ENCODE data around the gene SERPINA4.

Gene SERPINA4, protein sequence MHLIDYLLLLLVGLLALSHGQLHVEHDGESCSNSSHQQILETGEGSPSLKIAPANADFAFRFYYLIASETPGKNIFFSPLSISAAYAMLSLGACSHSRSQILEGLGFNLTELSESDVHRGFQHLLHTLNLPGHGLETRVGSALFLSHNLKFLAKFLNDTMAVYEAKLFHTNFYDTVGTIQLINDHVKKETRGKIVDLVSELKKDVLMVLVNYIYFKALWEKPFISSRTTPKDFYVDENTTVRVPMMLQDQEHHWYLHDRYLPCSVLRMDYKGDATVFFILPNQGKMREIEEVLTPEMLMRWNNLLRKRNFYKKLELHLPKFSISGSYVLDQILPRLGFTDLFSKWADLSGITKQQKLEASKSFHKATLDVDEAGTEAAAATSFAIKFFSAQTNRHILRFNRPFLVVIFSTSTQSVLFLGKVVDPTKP

DNA sequence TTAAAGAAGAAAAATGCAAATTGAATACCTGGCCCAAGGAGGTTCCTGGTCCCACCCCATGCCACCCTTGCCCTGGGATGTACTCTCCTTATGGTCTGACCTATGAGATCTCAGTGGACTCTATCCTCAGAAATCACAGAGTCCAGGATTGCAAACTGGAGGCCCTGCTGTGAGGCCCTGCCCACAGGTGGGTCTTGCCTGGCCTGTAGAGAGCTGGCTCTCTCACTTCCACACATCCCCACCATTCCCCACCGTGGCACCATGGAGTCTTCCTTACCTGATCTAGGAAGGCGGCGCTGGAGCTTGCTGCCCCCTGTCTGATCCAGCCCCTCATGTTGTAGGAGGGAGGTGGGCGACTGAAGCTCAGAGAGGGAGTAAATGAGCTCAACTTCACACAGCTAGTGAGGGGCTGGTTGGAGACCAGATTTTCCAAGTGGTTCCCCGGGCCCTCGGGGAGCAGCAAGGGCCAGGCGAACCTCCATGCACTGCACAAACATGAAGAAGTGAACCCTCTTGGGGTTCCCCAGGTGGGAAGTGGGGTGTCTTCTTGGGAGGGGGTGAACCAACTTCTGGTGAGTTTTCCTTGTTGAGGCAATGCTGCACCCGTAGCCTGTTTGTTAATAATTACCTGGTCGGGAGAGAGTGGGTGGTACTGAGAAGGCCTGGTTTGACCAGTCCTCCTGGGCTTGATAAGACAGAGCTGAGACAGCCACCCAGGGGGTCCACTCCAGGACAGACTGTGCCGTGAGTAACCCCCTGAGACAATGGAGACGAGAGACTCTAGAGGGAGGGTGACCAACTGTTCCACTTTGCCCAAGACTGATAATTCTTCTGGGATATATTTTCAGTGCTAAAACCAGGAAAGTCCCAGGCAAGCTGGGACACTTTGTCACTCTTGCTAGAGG, at the start of gene SERPINA4:
TSS of gene SERPINA4 (plus strand) at position 692 of the 905 bp plus-strand sequence. CDS start 2,041 bp downstream, outside the sequence.
- no peak for DNase-seq

DNA sequence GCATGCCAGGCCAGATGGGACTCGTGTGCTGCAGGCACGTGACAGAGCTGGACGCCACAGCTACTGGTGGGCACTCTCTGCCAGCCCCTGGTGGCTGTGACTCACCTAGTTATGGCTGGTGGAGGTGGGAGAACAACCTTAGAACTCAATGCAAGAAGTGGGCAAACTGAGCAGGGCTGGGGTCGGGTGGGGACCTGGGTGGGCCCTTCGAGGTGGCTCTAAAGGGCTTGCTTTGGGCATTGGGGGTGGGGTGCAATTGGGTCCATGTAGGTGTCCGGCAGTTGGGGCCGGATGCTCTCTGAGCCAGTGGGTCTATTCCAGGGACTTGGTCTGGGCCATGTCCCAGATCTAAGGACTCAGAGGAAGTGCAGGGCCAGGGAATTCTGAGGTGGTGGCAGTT, 46.9 kb upstream of the SERPINA4 start:
- DNase-seq = no peak

DNA sequence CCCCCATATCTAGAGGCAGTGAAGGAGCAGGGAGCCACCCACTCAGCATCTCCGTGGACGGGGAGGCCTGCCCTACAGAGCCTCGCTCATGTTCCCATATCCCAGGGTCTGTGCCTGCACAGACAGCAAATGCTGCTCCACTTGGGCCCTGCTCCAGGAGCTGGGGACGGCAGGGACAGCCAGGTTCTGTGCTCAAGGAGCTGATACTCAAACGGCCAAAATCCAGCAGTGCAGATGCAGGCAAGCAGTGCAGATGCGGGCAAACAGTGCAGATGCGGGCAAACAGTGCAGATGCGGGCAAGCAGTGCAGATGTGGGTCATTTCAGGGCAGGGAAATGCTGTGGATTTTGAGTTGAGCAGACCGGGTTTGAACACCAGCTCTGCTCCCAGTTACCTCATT, 45.8 kb upstream of the SERPINA4 start:
- DNase-seq = no peak

DNA sequence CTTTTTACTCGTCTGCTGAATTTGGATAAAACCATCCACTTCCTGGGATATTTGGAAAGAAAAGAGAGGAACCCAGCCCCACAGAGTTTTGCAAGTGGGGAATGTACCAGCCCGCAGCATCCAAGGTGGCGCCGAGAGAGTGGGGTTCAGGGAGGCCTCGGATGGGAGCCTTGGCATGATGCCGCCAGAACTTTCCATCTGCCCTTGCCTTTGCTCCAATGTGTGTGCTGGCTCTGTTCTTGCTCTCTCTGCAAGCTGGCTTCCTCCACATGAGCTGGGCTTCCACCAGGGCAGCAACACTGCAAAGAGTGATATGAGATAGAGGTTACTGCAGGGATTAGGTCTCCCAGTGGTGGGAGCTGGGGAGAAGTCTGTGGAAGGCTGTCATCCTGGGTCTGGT, 45.4 kb upstream of the SERPINA4 start:
- DNase-seq = no peak

DNA sequence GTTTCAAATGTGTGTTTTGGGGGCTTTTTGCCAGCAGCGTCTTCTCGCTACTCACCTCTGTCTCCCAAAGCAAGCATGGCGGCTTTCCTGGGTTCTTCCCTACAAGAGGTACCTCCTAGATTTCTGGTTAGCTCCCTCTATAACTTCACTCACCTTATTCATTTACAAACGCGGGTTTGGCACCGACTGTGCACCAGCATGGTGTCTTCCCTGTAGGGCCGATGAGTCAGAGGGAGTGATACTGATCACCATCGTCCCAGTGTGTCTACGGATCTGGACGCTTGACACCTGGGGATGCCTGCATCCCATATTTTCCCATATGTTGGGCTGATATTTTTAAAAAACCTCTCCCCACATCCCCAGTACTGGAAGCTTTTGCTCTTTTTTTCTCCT, 44.0 kb upstream of the SERPINA4 start:
- no peak for DNase-seq

DNA sequence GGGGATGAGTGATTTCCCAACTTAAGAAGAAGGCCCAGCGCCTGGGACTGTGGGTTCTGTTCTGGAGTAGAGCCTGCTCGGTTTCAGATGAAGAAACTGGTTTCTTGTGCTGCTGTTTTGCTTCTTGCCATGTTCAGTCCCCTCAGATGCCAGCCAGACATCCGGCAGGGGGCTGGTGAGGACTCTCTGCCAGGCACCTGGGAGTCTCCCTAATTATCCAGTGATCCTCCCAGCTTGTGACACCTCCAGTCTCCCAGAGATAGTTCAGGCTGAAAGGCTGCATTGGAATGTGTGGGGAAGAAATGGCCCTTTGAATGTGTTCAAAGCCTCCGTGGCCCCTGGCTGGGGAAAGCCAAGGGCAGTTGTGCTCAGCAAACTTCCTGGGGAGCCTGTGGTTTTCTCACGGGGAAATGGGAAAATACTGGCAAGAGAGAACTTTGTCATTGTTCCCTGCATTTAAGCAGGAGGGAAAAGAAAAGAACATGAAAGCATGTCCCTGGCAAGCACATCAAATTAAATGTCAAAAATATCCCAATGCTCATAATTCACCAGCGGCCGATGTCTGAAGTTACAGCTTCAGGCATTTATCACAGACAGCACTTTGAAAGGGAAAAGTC, 43.5 kb upstream of the SERPINA4 start:
- DNase-seq = no peak

DNA sequence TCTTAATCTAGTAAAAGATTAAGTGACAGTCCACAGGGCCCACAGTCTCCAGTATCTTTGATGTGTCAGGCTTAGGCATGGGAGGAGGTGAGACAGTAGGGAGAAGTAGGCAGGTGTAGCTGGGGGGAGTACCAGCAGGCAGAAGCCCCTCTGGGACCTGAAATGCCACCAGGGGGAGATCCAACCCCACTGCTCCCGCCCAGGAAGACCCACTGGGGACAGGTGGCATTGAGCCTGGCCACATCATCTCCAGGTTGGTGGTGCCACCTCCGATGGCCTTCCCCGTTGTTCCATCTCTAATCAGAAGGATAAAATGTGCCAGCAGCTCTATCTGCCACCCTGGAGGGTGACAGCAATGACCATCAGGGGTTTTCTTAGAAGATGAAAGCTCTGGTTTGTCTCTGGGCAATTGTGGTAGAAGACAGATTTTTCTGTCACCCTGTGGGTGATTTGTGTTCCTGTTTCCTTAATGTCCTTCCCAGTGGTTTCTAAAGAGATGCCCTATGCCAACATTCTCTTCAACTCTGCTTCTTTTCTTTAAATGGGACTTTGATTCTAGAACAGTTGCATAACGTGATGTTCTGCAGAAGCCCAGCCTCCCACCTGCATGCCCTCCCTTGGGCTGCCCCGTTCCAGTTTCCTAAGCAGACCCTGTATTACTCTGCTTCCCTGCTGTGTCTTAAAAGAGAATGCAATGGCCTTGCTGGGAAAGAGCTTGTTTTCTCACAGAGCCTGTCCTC, 39.7 kb upstream of the SERPINA4 start:
- no peak for DNase-seq

DNA sequence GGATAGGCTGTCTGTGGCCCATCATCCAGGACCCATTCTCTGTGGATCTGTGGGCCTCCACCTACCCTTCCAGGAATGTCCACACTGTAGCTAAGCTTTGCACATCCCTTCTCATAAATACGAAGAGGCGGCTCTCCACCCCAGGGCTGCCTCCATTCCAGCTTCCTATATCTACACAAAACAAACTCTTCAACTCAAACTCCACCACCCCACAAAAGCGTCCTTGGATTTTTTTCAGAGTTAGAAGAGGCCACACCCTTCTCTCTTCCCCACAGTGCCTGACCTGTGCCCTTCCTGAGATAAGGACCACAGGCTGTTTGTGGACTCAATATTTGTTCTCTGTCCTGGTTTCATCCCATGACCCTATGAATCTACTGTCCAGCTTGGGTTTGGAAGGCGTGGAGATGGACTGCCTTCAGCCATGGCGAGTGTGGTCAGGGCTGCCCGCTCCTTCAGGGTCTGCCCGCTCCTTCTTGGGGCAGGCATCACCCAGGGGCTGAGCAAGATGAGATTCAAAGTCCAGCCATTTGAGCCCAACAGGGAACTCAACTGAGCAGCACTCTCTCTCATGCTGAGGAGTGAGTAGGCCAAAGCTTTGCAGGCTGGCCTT, 39.0 kb upstream of the SERPINA4 start:
- no peak for DNase-seq

DNA sequence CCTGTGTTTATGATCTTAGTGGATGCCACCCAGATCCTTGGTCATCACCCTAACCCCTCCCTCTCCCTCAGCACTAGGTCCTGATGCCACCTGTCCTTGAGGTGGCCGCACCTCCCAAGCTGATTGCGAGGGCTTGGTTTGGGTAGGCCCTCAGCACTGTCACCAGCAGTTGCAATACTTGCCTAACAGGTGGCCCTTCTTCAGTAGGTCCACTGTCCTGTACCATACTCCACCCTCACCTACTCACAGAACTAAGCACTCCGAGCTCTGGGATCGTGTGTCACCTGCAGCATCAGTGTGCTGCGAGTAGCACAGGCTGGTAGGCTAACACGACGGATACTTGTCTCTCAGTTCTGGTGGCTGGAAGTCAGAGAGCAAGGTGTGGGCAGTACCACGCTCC, 38.0 kb upstream of the SERPINA4 start:
- no peak for DNase-seq

DNA sequence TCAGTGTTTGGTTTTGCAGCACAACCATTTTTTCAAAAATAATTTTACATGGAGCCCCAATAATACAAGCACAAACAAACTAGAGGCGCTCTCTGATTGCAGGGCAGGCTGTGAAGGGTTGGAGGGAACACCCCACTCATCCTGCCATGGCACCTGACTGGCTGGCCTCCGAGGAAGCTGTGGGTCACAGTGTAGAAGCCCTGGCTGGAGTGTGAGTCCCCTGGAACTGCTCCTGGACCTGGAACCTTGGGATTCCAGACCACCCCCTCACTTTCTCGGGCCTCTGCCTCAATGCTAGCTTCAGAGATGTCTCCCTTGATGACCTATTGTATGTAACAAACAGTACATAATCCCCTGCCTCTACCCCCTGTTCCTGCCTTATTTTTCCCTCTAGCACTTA, 37.1 kb upstream of the SERPINA4 start:
- no peak for DNase-seq

DNA sequence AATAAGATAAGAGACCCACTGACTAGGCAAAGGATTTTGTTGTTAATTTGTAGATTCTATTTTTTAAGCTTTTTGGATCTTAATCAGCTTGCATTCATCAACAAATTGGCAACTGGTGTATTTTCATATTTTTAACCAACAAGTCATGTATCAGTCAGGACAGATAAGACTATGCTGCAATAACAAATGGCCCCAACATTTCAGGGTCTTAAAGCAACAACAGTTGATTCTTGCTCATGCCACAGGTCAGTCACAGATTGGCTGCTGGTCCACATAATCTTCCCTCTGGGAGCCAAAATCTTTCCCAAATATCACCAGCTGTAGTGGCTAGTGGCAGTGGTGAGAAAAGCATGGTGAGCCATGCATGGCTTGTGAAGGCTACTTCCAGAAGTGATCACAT, 30.1 kb upstream of the SERPINA4 start:
- DNase-seq = no peak

DNA sequence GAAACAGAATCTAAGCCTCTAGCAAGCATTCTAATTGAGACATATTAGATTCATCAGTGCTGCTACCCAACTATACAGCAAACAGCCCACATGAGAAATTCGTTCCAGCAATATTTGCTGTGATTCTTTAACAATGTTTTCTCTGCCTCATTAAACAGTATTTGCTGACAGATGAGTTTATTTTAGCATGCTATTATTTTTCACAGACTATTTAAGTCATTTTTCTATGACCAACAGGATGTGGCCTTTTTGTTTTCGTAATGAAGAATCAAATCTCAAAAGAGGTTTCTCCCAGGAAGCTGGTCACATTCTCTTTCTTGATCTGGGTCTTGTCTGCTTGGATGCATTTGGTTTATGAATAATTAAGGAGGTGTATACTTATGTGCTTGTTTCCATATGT, 28.8 kb upstream of the SERPINA4 start:
- DNase-seq = no peak

DNA sequence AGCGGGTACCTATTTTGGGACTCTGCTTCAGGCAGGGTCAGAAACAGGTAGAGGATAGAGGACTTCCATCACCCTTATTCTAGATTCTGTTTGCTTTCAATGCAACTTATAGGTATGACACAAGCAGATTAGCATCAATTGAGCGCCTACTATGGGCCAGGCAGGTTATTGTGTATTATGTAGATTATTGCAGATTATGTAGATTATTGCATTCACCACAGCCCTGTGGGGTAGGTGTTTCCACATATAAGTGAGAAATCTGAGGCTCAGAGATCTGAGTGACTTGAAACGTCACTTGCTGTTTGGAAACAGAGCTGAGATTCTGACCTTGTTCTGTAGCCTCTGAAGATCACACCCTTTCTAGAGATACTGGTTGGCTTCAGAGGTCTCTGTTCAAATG, 25.7 kb upstream of the SERPINA4 start:
- no peak for DNase-seq

DNA sequence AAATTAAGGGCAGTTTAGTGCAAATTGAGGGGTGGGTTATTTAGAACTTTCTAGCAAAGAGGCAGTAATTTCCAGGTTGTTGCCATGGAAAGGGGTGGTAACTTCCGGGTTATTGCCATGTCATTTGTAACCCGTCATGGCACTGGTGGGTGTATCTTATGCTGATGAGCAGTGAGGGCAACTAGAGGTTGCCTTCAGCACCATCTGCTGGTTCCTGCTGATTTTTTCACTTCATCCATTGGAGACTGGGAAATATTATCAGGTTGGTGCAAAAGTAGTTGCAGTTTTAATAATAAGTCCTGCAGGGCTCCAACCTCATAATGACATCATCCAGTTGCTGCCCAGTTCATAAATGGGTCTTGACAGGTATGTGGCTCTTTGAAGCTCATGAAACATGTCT, 24.4 kb upstream of the SERPINA4 start:
- DNase-seq = no peak

DNA sequence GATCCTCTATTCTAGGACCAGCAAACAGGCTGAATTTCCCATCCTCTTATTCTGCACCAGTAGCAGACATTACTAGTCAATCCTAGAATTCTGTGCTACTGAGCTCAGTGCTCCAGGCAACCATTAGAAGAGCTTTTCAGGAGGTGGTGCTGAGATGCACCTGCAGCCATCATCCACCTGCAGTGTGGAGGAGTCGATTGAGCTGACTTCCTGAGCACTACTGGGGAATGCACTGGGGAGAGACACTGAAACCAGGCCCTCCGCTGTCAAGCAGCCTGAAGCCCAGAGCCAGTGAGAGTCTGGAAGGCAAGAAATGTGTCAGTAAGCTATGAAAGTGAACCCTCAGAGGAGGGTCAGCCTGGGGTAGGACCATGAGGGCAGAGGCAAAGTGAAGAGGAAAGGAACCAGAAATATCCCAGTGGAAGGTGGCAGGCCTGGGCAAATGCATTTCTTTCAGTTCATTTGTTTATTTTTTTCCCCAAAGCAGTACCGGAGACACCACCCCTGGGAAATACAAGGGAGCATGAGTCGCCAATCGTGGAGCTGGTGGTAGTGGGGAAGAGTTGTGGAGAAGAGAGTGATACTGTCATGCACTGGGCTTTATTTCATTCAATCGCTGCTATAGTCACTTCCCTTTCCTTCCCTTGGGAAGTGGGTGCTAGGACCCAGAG, 23.0 kb upstream of the SERPINA4 start:
- no peak for DNase-seq

DNA sequence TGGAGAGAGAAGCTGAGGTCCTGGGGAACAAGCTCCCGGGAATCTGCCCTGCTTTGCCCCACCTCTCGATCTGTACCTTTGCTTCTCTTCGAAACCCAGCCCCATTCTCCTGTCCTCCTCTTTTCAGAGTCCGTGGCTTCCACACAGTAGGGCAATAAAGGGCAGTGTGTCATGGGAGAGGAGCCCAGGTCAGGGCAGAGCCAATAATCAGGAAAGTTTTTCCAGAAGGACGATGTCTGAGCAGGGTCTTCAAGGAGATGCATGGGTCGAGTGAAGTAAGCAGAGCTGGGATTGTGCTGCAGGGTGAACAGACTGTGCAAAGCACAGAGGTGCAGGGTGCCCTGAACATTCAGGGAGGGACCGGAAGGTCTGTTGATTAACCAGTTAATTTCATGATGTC, 22.1 kb upstream of the SERPINA4 start:
- no peak for DNase-seq

DNA sequence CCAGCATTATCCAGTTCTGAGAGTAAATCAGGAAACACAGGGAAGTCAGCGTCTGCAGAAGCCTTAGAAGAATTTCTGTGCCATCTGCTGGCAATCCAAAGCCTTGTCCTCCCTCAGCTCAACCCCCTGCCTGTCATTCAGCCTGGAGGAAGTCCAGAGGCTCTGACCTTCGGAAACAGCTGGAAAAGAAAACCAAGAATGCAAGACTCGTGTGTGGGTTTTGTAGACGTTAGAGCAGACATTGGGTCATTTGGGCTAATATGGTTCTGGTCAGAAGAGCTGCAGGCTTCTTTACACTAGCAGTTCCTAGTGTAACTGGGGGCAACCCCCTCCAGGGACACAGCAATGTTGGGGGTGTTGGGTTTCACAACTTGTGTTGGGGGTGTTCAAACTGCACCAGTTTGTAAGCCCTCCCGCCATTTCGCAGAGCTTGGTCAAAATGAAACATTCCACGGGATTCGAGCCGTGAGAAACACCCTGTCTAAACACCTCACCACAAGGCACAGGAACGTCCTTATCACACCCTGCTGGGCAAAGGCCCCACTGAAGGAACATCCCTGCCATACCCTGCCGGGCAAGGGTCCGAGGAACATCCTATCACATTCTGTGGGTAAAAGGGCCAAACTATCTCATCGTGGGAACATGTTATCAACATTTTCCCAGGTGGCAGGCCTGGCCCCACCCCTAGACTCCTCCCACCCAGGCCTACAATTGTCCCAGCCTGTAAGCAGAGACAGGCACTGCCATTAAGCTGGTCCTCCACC, 21.0 kb upstream of the SERPINA4 start:
- DNase-seq = no peak

DNA sequence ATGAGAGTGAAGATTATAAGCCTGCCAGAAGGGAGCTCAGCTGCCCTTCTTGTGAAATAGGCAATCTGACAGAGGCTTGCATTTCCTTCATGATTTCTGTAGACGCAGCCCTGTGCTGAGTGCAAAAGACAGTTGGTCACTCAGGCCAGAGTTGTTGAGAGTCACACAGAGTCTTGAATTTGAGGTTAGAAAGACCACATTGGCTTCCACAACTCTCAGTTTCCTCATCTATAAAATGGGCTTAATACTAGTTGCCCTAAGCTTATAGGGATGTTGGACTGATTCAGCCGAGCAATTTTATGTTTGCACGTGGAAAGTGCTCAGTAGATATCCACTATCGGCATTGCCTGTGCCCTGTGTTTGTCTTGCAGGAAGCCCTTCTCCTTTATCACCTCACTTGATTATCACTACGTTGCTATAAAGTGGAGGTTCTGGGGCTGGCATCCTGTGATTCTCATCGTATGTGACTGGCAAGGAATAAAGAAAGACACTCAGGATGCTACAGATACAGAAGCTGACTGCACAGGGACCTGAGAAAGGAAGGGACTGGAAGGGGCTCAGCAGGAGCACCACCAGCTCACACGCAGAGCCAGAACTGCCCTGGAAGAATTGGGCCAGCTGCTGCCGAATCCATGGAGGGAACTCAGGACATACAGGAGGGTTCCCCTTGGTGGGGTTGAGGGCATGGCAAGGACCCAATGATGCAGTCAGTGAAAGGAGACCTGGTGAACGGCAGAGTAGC, 19.8 kb upstream of the SERPINA4 start:
- DNase-seq = no peak
